Pons (tissue), 1 donor: ENCODE results near the gene ACSL3.
"Not testable (repeated sequence)": the region's sequence is repeated elsewhere in the genome, so short reads cannot be mapped to it uniquely, and the experiment has no call there.

ENCODE experiments used
- DNase-seq: peaks from one replicate; pipeline ENCODE4 v3.0.0-alpha.2; 2016; ENCODE audit warnings: low spot score

Gene ACSL3

DNA sequence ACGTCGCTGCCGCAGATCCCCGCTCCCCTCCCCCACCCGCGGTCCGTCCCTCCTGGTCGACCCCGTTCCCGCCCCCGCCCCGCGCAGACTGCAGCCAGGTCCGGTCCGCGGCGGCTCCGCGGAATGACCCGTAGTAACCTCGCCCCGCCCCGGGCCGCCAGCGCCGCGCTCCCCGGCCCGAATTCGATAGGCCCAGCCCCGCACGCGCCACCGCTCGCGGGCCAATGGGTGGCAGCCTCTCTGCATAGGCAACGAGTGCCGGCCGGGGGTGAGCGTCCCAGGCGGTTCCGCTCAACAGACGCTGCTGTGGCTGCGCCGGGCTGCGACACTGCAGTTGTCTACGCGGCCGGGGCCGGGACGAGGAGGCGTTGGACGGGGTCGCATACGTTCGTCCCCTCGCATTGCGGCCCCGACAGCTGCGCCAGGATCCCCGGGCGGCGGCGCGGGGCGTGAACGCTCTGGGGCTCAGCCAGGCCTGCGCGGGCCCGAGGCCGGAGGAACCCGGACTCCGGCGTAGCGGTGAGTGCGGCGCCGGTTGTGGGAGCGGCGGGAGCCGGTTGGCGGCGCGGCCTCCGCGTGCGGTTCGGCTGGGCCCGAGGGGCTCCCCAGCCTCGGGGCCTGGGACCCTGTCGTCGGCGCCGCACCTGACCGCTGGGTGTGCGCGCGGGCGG lies at the start of gene ACSL3:
ACSL3 (plus strand) TSS at position 297 of the 671 bp plus-strand sequence. CDS start 47,737 bp downstream, outside the sequence.
- DNase-seq, result peak; percentile 94

DNA sequence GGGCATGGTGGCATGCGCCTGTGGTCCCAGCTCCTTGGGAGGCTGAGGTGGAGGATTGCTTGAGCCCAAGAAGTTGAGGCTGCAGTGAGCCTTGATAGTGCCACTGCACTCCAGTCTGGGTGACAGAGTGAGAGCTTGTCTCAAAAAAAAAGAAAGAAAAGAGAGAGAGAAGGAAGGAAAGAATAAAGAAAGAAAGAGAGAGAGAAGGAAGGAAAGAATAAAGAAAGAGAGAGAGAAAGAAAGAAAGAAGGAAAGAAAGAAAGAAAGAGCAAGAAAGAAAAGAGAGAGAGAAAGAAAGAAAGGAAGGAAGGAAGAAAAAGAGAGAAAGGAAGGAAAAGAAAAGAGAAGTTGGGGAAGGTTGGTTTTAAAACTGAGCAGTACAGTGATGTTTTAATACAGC lies 49.0 kb upstream of the ACSL3 start:
- DNase-seq, result no peak

DNA sequence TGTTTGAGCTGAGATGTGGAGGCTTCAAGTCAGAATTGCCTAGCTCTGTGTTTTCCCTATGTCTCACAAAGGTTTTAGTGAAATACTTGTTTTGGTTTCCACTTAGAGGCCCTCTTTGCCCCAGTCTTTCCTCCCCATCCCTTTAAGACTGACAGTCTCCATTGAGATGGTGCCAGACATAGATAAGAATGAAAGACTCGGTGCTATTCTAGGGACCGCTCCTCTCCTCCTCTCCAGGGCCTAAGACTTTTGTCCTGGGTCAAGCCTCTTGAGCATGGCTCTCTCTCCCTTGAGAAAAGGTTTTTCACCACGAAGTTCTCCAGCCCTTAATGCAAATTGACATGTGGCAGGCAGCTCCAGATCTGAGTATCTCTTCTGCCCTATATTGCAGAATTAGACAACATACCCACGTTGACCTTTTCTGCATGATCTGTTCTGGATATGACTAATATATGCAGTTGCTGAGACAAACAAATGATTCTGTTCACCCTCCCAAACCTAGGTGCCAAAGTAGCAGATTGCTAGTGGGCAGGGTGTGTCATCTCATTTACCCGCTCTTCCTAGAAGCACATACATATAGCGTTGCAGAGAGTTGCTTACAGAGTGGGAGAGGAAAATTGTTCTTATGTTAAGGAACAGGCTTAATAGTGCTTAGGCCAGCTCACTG lies 47.5 kb upstream of the ACSL3 start:
- no peak for DNase-seq

DNA sequence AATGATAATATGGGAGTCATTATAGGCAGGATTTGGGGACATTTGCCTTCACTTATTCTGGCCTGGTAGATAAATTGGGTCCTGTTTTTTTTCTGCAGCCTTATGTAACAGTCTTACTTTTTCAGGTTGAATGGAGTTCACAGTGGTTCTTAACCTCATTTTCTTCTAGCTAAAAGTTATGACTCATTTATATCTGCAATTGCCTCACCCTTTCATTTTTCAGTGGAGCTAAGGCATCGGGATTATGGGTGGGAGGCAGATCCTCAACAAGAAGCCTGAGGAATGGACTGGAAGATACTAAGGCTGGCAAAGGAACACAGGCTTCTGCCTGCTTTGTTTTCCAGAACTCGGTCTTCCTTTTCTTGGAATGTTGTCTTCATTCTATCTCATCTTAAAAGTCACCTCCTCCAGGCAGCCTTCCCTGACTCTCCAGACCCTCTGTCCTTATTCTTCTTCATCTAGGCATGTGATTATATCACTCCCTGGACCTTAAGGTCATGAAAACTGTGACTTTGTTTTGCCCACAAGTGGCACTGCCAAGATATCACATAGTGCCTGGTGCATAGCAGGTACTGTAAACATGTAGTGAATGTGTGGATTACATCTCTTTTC lies 41.0 kb upstream of the ACSL3 start:
- DNase-seq, result no peak

DNA sequence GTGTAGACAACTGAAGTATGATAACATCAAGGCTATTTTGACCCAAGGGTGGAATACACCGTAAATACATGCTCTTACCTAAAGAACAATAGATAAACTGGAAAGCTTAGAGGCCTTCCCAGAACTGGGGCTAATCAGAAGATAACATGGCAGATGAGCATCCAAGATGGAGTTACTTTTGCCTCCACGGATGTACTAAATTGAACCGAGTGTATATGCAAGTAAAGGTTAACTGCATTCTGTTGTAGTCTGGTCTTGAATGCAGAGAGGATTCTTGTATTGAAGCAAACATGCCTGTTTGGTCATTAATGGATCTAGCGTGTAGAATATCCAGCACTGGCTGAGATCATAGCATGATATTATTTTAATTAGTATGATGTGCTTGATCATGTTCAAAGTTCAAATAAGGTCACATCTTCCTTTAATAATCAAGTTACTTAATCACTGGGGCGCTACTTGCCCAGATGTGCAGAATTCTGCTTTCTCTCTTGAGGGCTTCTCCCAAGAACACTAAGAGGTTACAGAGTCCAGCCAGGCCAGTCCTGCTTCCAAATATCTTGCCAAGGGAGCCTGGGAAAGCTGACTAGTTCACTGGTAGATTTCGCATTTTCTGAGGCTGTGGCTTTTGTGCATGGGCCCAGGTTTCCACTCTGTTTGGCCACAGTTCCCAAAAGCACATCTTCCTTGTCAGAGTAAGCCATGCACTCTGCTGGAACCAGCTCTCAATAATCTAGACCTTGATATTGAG lies 37.5 kb upstream of the ACSL3 start:
- DNase-seq, result no peak

DNA sequence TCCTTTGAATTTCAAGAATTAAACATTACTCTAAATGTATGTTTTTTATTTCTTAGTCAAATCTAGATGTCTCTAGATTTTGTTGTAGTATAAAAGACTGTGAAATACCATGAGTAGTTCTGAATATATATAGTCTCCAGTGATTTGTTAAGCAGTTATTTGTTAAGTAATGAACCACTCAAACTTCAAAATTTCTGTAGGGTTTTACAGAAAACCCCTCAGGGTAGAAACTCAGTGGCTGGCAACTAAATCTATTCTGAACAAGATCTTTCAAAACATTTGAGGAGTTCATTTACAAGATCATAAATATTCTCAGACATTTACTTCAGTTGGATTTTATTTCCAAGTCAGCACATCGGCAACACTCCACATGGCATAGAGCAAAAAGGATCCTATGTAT lies 35.8 kb upstream of the ACSL3 start:
- DNase-seq, result no peak

DNA sequence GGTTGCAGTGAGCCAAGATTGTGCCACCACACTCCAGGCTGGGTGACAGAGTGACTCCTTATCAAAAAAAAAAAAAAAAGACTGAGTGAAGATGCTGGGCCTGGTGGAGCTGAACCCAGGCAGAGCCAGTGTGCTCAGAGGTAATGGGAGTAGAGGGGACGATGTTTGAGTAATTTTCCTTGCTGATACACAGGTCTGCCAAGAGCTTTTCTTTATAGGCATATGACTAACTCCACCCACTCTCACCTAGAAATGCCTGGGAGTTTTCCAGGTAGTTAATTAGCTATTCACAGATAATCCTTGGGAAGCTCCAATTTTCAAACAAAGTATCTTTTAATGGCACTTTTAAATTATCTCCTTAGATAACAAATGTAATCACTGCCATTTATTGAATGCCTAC lies 33.4 kb upstream of the ACSL3 start:
- no peak for DNase-seq

DNA sequence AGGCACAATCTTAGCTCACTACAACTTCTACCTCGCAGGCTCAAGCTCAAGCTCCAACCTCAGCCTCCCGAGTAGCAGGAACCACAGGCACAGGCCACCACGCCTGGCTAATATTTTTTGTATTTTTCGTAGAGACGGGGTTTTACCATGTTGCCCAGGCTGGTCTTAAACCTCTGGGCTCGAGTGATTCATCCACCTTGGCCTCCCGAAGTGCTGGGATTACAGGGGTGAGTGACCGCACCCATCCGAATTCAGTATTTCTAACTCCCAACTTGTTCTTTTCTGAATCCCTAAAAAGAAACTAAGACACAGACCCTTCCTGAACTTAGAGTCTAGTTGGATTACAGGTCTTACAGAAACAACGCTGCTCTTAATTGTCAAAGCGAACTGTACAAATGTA lies 32.3 kb upstream of the ACSL3 start:
- DNase-seq, result no peak

DNA sequence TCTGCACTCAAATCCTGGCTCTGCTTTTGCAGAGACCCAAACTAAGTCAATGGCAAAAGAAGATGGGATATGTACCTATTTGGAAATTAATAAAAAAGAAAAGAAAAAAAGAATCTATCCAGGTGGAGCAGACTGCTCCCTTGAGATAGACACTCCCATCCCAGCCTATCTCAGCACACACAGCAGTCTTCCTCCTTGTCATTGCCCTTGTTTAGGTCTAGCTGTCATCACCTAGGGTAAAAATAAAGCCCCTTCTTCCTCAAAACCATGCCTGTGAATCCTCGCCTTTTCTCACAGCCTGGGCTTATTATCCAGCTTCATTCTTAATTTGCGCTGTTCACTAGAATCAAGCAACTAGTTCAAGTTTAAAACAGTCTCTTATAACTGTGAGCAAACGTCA lies 30.7 kb upstream of the ACSL3 start:
- no peak for DNase-seq

DNA sequence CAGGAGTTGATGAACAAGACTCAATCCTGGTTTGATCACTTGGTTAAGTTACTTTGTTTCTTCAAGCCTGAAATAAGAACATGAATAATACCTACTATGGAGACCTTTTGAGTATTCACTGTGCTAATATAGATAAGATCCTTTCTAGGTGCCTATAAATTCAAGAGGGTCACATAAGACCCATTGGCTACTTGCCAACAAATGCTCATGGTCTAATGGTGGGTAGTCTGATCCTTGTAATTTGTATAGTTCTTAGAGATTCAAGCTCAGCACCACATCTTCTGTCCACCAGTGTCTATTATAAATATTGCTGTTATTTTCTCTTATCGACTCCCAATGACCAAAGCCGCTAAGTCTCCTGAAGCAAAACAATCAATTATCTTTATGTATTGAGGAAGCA lies 27.4 kb upstream of the ACSL3 start:
- DNase-seq, result no peak

DNA sequence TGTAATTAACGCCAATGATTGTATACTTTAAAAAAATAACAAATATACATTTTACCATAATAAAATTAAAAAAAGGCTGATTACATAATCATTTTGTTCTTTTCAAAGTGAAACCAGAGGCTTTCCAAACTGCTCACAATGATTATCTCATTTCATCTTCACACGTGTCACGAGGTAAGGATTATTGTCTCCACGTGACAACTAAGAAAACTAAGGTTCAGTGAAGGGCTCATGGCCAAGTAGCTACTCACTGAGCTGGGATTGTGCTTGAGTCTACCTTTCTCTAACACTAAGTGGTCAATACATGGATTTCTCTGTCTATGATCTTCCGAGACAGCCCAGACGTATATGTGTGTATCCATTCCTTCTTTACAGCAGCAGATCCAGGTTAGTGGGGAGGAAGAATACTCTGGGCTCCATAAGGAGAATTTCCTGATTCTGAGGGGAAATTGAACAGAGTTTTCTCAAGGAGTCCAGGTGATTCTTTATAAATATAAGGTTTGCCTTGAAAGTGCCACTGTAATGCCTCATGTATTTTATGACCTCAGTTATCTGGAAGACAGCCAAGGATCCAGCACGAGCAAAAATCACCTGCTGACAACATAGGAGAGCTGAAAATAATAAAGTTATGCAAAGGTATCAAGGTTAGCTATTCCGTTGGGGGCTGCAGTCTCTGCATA lies 25.6 kb upstream of the ACSL3 start:
- no peak for DNase-seq

DNA sequence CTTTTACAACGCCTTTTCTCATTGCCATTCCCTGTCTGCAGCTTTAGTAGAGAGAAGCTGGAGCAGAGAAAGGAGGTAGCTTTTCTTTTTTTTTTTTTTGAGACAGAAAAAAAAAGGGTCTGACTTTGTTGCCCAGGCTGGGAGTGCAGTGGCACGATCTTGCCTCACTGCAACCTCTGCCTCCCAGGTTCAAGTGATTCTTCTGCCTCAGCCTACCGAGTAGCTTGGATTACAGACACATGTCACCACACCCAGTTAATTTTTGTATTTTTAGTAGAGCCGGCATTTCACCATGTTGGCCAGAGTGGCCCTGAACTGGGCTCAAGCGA lies 25.0 kb upstream of the ACSL3 start:
- DNase-seq, result no peak

DNA sequence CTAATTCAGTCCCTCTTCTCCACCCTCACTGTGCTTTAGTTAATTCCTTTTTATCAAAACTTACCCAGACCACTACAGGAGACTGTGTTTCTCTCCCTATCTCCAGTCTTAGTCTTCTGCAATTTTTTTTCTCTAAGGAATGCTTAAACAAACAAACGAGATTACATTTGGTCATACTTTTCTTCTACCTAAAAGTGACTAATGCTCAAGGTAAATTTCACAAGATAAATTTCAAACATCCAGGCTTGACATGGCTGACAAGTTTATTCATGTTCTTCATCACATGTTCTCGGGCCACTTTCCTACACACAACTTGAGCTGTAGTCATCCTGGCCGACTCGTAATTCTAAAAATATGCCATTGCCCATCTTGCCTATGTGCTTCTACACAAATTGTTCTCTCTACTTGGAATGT lies 23.2 kb upstream of the ACSL3 start:
- DNase-seq, result no peak

DNA sequence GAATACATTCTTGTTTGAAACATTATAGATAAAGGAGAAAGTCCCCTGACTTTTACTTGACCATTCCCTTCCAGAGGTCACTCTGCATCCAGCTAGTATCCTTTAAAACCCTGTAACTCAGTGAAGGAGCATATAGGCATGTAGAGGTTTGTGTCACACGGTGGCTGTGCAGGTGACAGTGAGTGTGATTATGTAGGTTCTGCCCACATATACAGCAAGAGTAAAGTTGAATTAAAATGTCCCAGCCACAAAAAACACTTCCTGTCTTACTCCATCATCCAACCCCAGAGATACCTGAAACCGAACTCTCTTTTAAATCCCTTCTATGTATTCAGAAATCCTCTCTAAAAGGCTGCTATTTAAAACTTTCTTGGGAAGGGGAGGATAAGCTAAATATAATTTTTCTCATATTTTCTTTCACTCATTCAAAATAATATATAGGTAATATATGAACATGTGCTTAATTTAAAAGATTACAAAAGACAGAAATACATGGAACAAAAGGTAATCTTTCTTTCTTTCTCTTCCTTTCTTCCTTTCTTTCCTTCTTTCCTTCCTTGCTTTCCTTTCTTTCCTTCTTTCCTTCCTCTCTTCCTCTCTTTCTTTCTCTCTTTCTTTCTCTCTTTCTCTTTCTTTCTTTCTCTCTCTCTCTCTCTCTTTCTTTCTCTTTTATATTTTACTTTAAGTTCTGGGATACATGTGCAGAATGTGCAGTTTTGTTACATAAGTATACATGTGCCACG lies 20.6 kb upstream of the ACSL3 start:
- DNase-seq, result no peak

DNA sequence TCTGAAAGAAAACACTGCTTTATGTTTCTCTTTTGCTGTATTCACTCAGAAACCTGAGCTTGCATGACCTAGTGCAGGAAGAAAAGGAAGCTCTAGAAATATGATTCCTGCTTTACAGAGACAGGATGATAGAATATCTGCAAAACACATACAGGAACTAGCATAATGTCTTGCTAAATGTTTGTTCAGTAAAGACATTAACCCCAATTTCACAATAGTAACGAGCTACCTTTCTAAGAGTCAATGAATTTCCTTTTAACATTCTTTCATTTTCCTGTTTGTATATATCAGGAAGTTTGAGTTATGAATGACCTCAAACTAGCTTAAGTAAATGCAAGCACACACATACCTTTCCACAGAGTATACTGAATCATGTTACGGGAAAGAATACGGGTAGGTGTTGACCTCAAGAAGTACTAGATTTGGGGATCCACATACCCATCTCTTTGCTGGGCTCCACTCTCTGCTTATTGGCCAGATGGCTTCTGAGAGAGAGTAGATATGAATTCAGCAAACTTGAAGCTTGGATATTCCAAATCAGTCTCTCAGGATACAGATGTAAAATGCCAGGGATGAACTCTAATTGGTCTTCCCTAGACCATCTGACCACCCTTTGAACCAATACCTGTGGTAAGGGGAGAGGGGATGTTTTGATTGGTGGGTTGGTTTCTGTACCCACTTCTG lies 18.2 kb upstream of the ACSL3 start:
- no peak for DNase-seq

DNA sequence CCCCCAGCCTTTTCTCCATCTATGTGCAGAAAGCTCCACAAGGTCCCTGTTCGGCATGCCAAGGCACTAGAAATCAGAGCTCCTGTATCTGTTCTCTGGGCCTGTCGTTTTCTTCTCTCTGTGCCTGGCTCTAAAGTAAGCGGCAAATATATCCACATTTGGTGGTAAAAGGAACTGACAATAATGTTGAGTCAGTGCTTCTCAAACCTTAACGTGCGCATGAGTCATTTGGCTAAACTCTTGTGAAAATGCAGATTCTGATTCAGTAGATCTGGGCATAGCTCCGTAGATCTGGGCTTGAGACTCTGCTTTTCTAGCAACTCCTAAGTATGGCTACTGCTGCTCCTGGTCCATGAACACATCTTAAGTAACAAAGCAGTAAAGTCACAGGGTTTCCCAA lies 16.5 kb upstream of the ACSL3 start:
- DNase-seq, result peak; percentile 41

DNA sequence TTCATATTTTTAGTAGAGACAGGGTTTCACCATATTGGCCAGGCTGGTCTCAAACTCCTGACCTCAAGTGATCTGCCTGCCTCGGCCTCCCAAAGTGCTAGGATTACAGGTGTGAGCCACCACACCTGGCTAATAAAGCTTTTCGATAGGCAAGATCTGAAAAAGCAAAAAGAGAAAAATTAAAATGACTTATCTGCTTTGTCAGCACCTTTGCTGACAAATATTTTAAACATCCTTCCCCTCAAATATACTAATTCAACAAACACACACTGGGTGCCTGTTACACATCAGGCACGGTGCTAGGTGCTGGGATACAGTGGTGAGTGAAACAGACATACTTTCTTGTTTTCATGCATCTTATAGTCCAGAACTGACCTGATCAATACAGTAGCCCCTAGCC lies 15.5 kb upstream of the ACSL3 start:
- not testable (repeated sequence) for DNase-seq

DNA sequence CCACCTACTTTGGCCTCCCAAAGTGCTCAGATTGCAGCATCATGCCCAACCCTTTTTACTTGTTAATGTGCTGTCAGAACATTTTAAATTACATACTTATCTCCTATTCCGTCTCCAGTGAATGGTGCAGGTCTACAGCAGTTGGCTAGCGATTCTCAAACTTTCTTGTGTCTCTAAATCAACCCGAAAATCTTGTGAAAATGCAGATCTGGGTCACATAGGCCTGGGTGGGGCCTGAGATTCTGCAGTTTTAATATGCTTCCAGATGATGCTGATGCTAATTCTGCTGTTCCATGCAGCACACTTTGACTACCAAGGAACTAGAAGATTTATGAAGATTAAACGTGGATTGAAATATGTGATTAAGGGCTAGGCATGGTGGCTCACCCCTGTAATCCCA lies 14.8 kb upstream of the ACSL3 start:
- DNase-seq, result no peak

DNA sequence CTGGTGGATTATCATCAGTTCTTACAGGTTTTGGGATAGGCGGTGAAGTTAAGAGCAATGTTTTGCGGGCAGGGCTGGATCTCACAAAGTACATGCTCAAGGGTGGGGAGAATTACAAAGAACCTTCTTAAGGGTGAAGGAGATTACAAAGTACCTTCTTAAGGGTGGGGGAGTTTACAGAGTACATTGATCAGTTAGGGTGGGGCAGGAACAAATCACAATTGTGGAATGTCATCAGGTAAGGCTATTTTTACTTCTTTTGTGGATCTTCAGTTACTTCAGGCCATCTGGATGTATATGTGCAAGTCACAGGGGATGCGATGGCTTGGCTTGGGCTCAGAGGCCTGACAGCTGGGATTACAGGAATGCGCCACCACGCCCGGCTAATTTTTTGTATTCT lies 12.8 kb upstream of the ACSL3 start:
- not testable (repeated sequence) for DNase-seq

DNA sequence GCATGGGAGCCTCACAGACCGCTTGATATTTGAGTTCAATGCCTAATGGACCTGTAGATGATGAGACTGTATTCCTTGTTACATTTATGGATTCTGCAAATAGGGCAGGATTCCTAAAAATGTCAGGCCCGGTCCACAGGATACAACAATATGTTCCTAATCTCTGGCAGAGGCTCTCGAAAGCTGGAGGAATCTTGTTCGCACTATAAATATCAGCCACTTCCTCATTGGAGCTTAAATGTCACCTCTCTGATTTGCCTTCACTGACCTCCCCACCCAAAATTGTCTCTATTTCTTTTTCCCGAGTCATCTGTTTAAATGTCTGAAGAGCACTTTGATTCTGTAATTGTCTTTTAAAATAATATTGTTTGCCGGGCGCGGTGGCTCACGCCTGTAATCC lies 12.0 kb upstream of the ACSL3 start:
- DNase-seq, result no peak

DNA sequence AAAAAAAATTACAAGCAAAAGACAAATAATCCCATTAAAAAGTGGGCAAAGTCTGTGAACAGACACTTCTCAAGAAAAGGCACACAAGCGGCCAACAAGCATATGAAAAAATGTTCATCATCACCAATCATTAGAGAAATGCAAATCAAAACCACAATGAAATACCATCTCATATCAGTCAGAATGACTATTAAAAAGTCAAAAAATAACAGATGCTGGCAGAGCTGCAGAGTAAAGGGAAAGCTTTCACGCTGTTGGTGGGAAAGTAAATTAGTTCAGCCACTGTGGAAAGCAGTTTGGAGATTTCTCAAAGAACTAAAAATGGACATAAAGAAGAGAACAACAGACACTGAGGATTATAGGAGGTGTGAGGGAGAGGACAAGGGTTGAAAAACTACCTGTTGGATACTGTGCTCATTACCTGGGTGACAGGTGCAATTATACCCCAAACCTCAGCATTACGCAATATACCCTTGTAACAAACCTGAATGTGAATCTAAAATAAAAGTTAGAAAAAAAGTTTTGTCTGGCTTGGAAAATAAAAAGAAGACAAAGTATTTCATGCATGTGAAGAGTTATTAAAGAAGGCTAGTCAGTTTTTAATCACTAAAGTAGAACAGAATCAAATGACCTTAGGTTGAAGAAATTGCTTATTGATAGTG lies 8.7 kb upstream of the ACSL3 start:
- no peak for DNase-seq
